Stimulated activated naive CD8-positive, alpha-beta T cell treated with anti-CD3 and anti-CD28 coated beads, Interleukin-15, amount 100 ng/mL, for 72 hours (primary cell): Measurements from ENCODE around the gene GPR156.
A peak's percentile ranks its signal among the peaks of the same experiment; 100 is the strongest.

Source experiments
- ATAC-seq: fragments of 150-1000 bp; cut with Tn5 transposase; 2 replicates; pipeline ENCODE4 v1.10.0; 2021; ENCODE audit warnings: mild to moderate bottlenecking, moderate library complexity
- DNase-seq, 2 donors: peaks; one replicate each; pipeline ENCODE4 v3.0.0; 2021 to 2022
- H3K27ac Mint-ChIP-seq, 2 donors: one replicate each; pipeline ENCODE4 v1.8.0; 2022; ENCODE audit warnings: mild to moderate bottlenecking in 2 of 2, mixed read lengths in 2 of 2, moderate library complexity in 2 of 2
- H3K27me3 Mint-ChIP-seq: one replicate; pipeline ENCODE4 v1.8.0; 2022; ENCODE audit warnings: mixed read lengths
- H3K4me1 Mint-ChIP-seq: one replicate; pipeline ENCODE4 v1.8.0; 2022; ENCODE audit warnings: mild to moderate bottlenecking, mixed read lengths
- H3K4me3 Mint-ChIP-seq, 2 donors: one replicate each; pipeline ENCODE4 v1.8.0; 2022; ENCODE audit warnings: mild to moderate bottlenecking in 2 of 2, mixed read lengths in 2 of 2, moderate library complexity in 1 of 2
- H3K9me3 Mint-ChIP-seq, 2 donors: one replicate each; pipeline ENCODE4 v1.8.0; 2022; ENCODE audit warnings: mixed read lengths in 2 of 2

The GPR156 gene

DNA sequence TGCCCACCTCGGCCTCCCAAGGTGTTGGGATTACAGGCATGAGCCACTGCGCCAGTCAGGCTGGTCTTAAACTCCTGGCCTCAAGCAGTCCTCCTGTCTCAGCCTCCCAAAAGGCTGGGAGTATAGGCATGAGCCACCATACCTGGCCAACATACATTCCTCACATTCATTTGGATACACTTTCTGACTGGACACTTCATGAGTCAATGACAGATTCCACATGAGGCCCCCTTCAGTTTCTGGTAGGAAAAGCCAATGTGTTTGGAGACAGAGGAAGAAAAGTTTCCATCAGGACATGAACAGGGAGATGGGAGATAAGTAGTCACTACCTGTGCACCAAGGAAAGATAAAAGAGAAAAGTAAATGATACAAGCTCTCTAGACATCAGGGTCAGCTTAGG lies 141.3 kb downstream of the GPR156 start:
- DNase-seq (no peak), ATAC-seq (no peak)
- Mint-ChIP-seq H3K4me1 (peaks cover 35% of the 10 kb centered on the region), H3K27ac (no peak overlapping the region), H3K9me3 (no peaks in the 10 kb centered on the region), H3K4me3 (no peak overlapping the region), H3K27me3 (no peaks in the 10 kb centered on the region)

- DNase-seq (no peak), ATAC-seq (no peak)
- no peak overlapping the region for H3K27ac Mint-ChIP-seq
- no peaks in the 10 kb centered on the region for H3K27me3 Mint-ChIP-seq
- no peak overlapping the region for H3K4me3 Mint-ChIP-seq
- H3K9me3 Mint-ChIP-seq: no peaks in the 10 kb centered on the region
- H3K4me1 Mint-ChIP-seq: peaks cover 22% of the 10 kb centered on the region
Measured at GRCh38 chr3:120142236-120142635, 142.8 kb downstream of the GPR156 start.

GRCh38 chr3:120140098-120140742 lies 144.8 kb downstream of the GPR156 start:
- H3K4me1 Mint-ChIP-seq: peaks cover 3% of the 10 kb centered on the region
- no peak overlapping the region for H3K4me3 Mint-ChIP-seq
- DNase-seq: no peak
- no peak overlapping the region for H3K27ac Mint-ChIP-seq
- no peaks in the 10 kb centered on the region for H3K9me3 Mint-ChIP-seq
- H3K27me3 Mint-ChIP-seq: no peaks in the 10 kb centered on the region
- peak; percentile 52 for ATAC-seq

GRCh38 chr3:120139140-120139539 lies 145.9 kb downstream of the GPR156 start:
- DNase-seq: no peak
- Mint-ChIP-seq H3K27ac (no peak overlapping the region), H3K27me3 (no peaks in the 10 kb centered on the region), H3K4me1 (no peaks in the 10 kb centered on the region), H3K4me3 (no peak overlapping the region), H3K9me3 (no peaks in the 10 kb centered on the region)
- no peak for ATAC-seq

DNA sequence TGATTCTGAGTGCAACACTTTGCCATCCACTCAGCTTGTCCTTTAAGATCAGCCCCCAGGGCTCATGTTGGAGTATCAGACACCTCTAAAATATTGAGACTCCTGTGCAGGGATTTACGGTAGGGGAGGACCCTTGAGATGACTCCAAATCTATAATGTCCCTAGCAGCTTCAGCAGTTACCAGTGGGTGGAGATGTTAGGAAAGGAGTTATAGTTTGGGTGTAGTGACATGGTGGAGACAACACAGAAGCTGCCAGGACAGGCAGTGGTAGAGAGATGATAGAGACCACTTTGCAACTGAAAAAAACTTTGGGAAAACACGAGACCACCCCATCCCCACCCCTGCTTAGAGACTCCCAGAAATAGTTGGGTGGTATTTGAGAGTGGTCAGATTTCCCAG lies 147.5 kb downstream of the GPR156 start:
- no peak for DNase-seq
- peak overlapping the region in 1 of 2 donors; percentile 51 for H3K27ac Mint-ChIP-seq
- H3K4me1 Mint-ChIP-seq: no peaks in the 10 kb centered on the region
- no peak for ATAC-seq
- no peak overlapping the region for H3K4me3 Mint-ChIP-seq
- H3K27me3 Mint-ChIP-seq: no peaks in the 10 kb centered on the region
- H3K9me3 Mint-ChIP-seq: no peaks in the 10 kb centered on the region

GRCh38 chr3:120130656-120131055 lies 154.4 kb downstream of the GPR156 start:
- no peak for ATAC-seq
- Mint-ChIP-seq H3K27ac (no peak overlapping the region), H3K4me3 (no peak overlapping the region)

GRCh38 chr3:120129718-120130513 lies 155.1 kb downstream of the GPR156 start:
- DNase-seq (no peak), ATAC-seq (no peak)
- Mint-ChIP-seq H3K27me3 (no peaks in the 10 kb centered on the region), H3K9me3 (no peaks in the 10 kb centered on the region), H3K4me1 (no peaks in the 10 kb centered on the region), H3K27ac (no peak overlapping the region), H3K4me3 (no peak overlapping the region)

More at GRCh38 chr3:120130656-120131055, 154.4 kb downstream of the GPR156 start:
- Mint-ChIP-seq H3K9me3 (no peaks in the 10 kb centered on the region), H3K4me1 (no peaks in the 10 kb centered on the region), H3K27me3 (no peaks in the 10 kb centered on the region)
- no peak for DNase-seq

DNA sequence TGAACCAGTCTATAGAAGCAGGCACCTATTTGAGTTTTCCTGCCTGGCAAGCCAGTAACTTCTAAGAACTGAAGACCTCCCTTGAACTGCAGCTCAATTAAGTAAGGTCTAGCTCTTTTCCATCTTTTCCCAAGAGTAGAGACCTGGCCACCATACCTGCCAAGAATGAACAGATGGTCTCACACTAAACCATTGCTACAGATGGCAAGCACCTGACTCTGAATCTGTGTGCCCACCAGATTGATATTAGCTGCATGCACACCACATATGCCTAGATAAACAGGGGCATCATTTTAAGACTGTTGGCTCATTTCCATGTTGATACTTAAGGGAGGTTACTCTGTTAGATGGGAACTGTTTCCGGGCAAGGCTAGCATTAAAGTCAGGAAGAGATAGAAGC lies 156.0 kb downstream of the GPR156 start:
- DNase-seq (no peak), ATAC-seq (no peak)
- no peak overlapping the region for H3K4me3 Mint-ChIP-seq
- H3K9me3 Mint-ChIP-seq: no peaks in the 10 kb centered on the region
- H3K4me1 Mint-ChIP-seq: no peaks in the 10 kb centered on the region
- H3K27me3 Mint-ChIP-seq: no peaks in the 10 kb centered on the region
- H3K27ac Mint-ChIP-seq: no peak overlapping the region

DNA sequence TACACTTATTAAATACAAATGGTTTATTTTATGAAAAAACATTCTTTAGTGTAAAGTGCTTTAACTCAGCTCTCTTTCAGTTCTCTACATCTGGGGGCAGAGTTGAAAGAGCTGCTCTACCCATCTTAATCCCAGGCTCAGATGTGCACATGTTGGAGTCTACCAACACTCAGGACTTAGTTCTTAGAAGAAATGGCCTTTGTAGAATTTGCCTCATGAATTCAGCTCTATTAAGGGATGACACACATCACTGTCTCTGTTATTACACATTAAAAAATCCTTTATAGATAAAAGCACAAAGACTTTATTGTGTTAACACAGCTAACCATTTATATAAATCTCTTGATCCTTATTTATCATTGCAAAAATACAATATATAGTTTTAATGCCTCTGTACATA lies 159.0 kb downstream of the GPR156 start:
- Mint-ChIP-seq H3K4me3 (no peak overlapping the region), H3K27me3 (no peaks in the 10 kb centered on the region), H3K27ac (no peak overlapping the region), H3K4me1 (no peaks in the 10 kb centered on the region), H3K9me3 (peaks cover 0 to 13% of the 10 kb centered on the region in 2 donors)
- DNase-seq (no peak), ATAC-seq (no peak)

DNA sequence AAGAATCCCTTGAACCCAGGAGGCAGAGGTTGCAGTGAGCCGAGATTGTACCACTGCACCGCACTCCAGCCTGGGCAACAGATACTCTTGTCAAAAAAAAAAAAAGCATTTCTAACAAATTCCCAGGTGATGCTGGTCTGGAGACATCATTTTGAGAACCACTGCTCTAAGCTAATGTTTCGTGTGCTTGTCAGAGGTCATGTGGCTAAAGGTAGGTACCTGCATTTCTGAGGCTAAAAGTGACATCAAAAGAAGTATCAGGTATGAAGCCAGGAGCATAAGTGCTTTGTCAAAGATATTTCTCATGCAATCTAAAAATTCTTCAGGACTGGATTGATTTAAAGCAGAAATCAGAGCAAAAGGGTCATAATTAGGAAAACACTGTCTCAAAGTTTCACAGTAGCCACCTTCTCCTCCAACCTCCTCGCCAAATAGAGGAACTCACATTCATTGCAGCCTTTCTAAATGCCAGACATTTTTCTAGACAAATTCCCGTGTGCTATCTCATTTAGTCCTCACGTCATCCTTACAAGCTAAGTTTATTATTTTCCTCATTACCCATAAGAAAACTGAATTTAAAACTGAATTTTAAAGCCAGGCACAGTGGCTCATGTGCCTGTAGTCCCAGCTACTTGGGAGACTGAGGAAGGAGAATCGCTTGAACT lies 165.0 kb downstream of the GPR156 start:
- Mint-ChIP-seq H3K9me3 (peaks cover 8 to 18% of the 10 kb centered on the region in 2 donors), H3K4me3 (no peak overlapping the region), H3K4me1 (no peaks in the 10 kb centered on the region), H3K27me3 (no peaks in the 10 kb centered on the region), H3K27ac (no peak overlapping the region)
- ATAC-seq (no peak), DNase-seq (no peak)
